ENCODE data around the gene BOD1. TPM values are rescaled to one million over a fixed set of nuclear protein-coding genes. Genes with fewer than 3 reads are reported as not detected.

Gene BOD1
- total and polyA plus RNA-seq, 9 of the 15 experiments (the other 6 are each of a cell fraction or from before 2014, with no cell fraction given), result 10.1 to 31.6 (median 22.6) TPM

GRCh38 chr5:173615884-173616576 is 420 bp downstream of the BOD1 start (continued):
- TF ChIP-seq ZNF592 (IDR thresholded peaks at IDR 0.05) (no peak), BRD9 (IDR thresholded peaks at IDR 0.05; ENCODE audit: low read depth, partially characterized antibody) (no peak), GABPA (tag; conservative IDR thresholded peaks at IDR 0.05; ENCODE audit: low read depth) (no peak), HDAC6 (IDR thresholded peaks at IDR 0.05; ENCODE audit: low read depth, low read length) (no peak), HDAC2 (IDR thresholded peaks at IDR 0.05) (peak; percentile 94), ZNF780A (CRISPR knock-in tag; IDR thresholded peaks at IDR 0.05) (no peak), RAD51 (IDR thresholded peaks at IDR 0.05; ENCODE audit: borderline replicate concordance, low read depth) (peak; percentile 54; the same call in 1 of the 2 replicates), ZNF583 (CRISPR knock-in tag; IDR thresholded peaks at IDR 0.05) (no peak), ZSCAN32 (CRISPR knock-in tag; IDR thresholded peaks at IDR 0.05) (no peak), SRSF7 (optimal IDR thresholded peaks at IDR 0.05; ENCODE audit: low read depth, low read length) (no peak), HEY1 (CRISPR knock-in tag; IDR thresholded peaks at IDR 0.05; ENCODE audit: borderline replicate concordance) (no peak), MAFG (tag; conservative IDR thresholded peaks at IDR 0.05) (no peak), EWSR1 (IDR thresholded peaks at IDR 0.05; ENCODE audit: borderline replicate concordance, low read depth, partially characterized antibody) (no peak), GMEB1 (CRISPR knock-in tag; IDR thresholded peaks at IDR 0.05) (no peak), PTRF (tag; IDR thresholded peaks at IDR 0.05) (no peak), NFRKB (IDR thresholded peaks at IDR 0.05; ENCODE audit: low read depth) (no peak), EP300 (IDR thresholded peaks at IDR 0.05; ENCODE audit: low read length) (no peak), L3MBTL2 (IDR thresholded peaks at IDR 0.05) (peak; percentile 9; the same call in 1 of the 2 replicates), ZNF431 (CRISPR knock-in tag; IDR thresholded peaks at IDR 0.05) (no peak), RAD21 (CRISPR knock-in tag; conservative IDR thresholded peaks at IDR 0.05 in 1 of 2, IDR thresholded peaks at IDR 0.05 in 1 of 2) (peak; percentile 10 to 29; a peak in 2 of 4 replicates), ZFP36 (IDR thresholded peaks at IDR 0.05; ENCODE audit: low read depth, low read length, partially characterized antibody) (no peak), ZNF561 (CRISPR knock-in tag; conservative IDR thresholded peaks at IDR 0.05) (no peak), ZBTB1 (CRISPR knock-in tag; IDR thresholded peaks at IDR 0.05; ENCODE audit: borderline replicate concordance, low read depth) (no peak), RBM17 (IDR thresholded peaks at IDR 0.05; ENCODE audit: borderline replicate concordance, low read depth, low read length) (no peak), SOX6 (IDR thresholded peaks at IDR 0.05) (peak; percentile 74)

All from K562 (cell line).